HG02981 (cell line): Measurements from ENCODE around the gene TNRC6A.

Source experiments
- ATAC-seq: cut with Tn5 transposase; IDR thresholded peaks from one replicate; pipeline ENCODE4 v1.9.1; 2021; ENCODE audit warnings: mild to moderate bottlenecking, moderate library complexity; ENCODE audit not compliant: unreplicated experiment

Gene TNRC6A

GRCh38 chr16:24863582-24864437 is 134.4 kb downstream of the TNRC6A start:
- no peak for ATAC-seq

GRCh38 chr16:24869033-24869432 is 139.6 kb downstream of the TNRC6A start:
- ATAC-seq = no peak

GRCh38 chr16:24871891-24872290 is 142.4 kb downstream of the TNRC6A start:
- no peak for ATAC-seq

- no peak for ATAC-seq
These were observed 143.6 kb downstream of the TNRC6A start for GRCh38 chr16:24873028-24873427.

GRCh38 chr16:24875466-24875865 is 146.0 kb downstream of the TNRC6A start:
- ATAC-seq = no peak
